Right forelimb (tissue), 1 donor: ENCODE results near the gene TBRG4.
"Not testable (repeated sequence)": the region's sequence is repeated elsewhere in the genome, so short reads cannot be mapped to it uniquely, and the experiment has no call there.

Experiments
- DNase-seq: peaks from one replicate; pipeline ENCODE4 v3.0.0-alpha.2; 2018

Gene TBRG4

DNA sequence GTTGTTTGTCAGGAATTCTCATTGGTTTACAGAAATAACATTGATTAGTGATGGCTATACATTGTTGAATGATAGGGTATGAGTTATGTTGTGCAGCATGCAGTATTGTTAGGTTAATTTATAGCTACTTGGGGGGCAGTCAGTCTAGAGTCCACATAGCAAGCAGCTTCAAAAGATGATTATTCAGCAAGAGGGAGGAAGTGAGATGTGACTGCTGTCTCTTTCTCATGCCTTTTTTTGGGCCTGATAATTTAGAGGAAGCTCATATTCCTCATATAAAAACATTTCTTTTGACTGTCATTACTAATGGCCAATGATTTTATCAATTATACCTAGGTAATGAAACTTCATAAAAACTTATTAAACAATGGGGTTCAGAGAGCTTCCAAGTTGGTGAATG is 3.4 kb upstream of the TBRG4 start:
- DNase-seq: no peak

- DNase-seq: not testable (repeated sequence)
These were observed 2.8 kb upstream of the TBRG4 start for GRCh38 chr7:45114257-45114656.

- no peak for DNase-seq
These were observed 1.2 kb upstream of the TBRG4 start for GRCh38 chr7:45112648-45113047.

- no peak for DNase-seq
These were observed 2.6 kb downstream of the TBRG4 start for GRCh38 chr7:45108863-45109262.

- DNase-seq: no peak
These were observed 4.1 kb downstream of the TBRG4 start for GRCh38 chr7:45107356-45107755.

GRCh38 chr7:45106820-45107219 is 4.7 kb downstream of the TBRG4 start:
- DNase-seq: no peak

GRCh38 chr7:45105588-45106188 is 5.8 kb downstream of the TBRG4 start:
- no peak for DNase-seq

DNA sequence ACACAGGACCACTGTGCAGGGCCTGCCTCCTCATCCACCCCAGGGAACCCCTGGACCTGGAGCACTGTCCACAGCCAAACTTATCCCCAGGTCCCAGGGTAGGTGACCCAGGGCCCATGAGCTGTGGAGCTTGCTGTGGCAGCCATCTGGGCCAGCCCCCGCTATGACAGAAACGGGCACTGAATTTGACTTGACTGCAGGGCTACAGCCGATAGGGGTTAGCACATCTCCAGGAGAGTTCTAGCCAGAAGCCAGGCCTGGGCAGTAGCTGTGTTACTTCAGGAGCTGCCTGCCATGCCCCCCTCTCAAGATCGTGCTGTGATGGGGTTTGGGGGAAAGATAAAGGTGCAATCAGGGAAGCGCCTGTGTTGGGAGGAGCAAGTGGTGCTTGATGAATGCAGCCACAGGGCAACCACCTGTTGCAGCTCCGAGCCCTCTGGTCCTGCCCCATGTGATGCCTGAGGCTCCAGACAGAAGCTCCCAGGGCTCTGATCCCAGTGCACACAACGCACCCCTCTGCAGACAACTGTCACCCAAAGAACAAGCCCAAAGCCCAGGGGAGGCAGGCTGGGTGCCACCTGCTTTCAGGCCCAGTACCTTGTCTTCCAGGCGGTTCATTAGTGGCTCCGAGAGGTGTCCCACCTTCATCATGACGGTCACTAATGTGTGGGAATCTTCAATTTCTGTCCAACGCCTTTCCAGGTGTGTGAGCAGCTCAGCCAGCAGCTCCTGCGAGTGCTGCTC is 6.5 kb downstream of the TBRG4 start:
- no peak for DNase-seq

DNA sequence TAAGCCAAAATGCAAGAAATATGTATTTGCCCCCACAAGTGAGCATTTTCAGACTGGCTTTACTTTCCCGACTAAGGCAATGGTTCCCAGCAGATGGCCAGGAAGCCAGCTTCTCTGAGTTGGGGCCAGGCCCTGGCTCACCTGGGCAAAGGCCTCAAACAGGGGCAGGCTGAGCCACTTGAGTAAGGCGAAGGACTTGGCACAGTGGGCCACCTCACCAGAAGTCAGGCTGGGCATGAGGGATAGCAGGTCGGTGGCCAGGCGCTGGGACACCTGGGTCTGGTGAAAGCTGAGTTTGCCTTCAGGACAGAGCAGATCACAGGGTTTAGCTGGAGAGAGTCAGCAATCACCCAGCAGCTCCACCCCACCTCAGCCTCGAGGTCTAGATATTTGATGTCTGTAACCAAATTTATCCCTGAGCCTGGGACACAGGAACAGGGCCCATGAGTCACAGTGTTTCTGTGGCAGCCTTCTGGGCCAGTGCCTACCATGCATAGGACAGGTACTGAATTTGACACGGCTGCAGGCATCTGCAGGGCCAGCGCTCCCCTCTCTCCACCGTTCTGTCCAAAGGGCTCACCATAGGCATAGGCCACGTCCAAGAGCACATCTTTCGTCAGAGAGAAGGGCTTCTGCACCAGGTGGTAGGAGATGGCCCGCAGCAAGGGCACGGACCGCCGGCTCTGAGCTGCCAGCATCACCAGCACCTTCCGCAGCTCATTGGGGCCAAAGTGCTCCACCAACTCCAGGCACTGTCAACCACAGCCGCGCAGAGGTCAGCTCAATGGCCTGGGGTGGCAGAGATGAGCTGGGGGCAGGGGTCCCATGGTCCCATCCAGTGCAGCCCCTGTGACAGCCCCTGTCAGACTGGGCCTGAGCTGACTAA is 7.3 kb downstream of the TBRG4 start:
- DNase-seq: no peak

DNA sequence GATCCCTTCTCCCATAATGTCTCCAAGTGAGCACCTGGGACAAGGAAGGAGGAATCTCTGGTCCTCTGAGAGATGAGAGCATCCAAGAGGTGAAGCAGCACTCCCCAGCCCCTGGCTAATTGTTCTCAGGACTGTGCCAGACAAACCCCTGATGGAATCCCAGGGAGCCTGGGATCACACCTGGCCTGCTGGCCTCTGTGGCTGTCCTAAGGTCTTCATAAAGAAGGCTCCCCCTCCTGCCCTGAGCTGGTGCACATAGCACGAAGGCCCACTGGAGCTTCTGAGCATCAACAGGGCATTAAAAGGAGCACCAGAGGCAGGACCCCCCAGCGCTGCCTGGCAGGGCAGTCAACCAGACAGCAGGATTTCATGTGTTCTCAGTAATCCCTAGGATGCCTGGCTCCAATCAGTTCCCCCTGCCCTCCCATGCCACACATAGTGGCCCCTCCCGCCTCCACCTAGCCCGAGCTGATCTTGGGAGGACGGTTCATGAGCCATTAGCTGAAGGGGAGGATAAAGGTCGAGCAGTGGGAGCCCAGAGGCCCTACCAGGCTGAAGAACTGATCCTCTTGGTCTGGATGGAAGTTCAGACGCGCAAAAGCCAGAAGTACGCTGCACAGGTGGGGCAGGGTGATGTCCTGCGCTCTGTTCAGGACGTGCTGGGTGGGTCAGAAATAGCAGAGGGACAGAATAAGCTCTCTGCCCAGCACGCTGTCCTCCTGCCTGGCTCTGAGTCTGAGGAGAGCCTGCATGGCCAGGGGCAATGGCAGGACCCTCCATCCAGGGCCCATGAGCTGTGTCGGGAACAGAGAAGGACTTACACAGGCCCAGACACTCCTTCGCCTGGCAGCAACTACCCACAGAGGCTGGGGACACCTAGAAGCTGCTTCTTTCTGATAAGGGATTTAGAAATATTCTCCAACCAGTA is 8.4 kb downstream of the TBRG4 start:
- no peak for DNase-seq

- DNase-seq: no peak
These were observed 9.7 kb downstream of the TBRG4 start for GRCh38 chr7:45101748-45102147.

DNA sequence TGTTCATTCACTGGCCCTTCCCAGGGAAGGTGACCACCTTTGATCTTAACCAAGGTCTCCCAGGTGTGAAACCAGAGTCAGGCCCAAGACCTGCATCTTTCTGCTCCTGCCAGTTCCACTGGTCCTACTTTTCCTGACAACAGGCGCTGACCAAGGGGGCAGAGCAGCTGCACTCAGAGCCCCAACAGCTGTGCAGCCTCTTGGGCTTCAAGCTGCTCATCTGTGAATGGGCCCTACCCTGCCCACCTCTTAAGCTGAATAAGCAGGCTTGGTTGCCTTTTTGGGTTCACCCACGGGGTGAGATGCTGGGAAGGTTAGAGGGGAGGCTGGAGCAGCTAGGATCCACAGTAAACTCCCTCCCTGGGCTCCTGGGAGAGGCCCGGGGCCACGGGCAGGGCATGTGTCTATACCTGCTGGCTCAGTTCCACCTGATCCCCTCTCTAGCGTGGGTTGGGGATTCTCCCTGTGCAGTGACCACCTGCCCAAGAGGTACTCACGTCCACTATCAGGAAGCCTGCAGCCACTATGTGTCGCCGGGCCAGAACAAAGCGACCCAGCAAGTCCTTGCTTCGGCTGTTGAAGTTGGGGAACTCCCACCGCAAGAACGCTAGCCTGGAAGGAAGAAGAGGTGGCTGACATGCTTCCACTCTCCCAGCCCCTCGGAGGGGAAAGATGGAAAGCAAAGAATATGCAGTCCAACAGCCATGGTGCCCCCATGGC is 10.6 kb downstream of the TBRG4 start:
- DNase-seq: no peak

DNA sequence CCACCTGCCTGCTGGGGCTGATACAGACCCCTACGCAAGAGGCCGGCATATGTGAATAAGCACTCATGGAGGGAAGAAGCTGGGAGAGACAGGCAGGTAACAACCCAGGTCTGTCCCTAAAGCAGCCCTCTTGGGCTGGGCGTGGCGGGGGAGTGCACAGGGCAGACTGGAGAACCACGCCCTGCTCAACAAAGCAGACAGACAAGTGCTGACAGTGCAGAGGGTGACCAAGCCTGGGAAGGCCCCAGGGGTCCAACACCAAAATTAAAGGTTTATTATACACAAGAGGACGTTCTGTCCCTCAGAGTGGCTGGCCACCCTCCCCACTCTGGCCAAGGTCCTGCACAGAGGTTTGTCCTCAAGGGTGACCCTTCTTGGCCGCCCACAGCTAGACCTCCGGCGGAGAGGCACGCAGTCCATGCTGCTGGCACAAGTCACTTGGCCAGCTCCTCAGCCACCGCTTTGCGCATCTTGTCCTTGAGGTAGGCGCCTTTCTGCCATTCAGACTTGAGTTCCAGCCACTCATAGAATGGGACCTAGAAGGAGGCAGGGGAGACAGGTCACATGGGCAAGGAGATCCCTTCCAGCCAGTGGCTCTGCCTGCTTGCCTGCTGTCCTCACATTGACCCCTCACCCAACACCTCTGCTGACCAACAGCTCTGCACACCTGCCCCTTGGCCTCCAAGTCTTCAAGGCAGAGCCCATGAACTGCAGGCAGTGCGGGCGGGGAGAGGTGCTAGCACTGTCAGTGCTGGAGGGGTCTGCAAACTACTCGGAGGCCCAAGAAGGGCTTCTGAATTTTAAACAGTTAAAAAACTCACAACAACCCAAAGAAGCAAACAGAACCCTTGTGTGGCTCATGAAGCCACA is 11.4 kb downstream of the TBRG4 start:
- no peak for DNase-seq

GRCh38 chr7:45098983-45099839 is 12.3 kb downstream of the TBRG4 start:
- DNase-seq: no peak

DNA sequence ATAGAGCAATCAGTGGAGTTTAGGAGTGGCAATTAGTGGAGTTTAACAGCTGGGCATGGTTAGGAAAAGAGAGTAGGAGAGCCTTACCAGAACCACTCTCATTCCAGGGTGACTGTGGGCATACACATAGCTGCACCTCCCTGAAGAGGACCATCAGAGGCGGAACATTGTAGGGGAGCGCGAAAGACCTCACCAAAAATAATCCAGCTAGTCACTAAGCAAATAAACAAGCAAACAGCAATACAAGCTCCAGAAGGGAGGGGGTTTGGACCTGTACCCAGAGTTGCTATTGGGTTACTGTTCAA is 18.6 kb downstream of the TBRG4 start:
- no peak for DNase-seq

DNA sequence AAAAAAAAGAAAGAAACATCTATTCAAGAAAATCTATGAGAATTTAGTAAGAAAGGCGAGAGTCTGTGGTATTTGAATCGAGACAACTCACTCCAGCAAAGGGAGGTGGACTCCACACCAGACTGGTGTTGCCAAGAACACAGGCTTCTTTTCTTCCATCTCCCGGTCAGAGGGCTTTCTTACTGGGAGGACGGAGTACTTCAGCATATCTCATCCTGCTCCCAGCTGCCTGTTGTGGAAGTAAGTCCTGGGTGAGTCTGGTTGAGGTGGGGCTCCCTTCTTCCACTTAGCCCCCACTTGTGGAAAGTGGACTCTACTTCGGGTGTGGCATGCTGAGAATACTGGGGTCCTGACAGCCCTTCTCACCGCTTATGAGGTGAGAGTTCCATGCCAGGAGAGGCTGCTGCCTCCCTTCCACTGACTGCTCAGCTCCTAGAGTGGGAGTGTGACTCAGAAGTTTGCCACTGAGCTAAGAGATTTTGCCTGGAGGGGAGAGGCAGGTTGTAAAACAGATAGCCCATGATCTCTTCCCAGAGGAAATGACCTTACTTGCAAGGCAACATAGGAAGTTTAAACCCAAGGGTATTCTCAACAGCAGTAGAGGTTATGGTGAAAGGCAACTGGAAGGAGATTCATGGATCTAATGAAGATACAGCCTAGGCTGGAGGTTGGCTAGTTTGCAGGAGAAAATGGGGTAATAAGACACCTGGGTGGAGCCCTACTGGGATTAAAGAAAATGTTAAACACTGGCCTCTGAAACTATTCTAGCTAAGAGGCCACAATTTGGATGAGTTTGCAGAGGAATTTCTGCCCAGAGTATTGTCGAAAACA is 19.2 kb downstream of the TBRG4 start:
- DNase-seq: no peak

GRCh38 chr7:45089341-45089891 is 22.1 kb downstream of the TBRG4 start:
- DNase-seq: peak; percentile 76

- peak; percentile 75 for DNase-seq
These were observed 22.6 kb downstream of the TBRG4 start, which contains the start of gene NACAD for GRCh38 chr7:45088821-45089340. TSS of gene NACAD (minus strand) at chr7:45088969. CDS start at chr7:45088894, 75 bp downstream.
